Smooth muscle cell of the brain vasculature (primary cell): ENCODE measurements around the gene PARD3B.

Source experiments
- DNase-seq: peaks from one replicate; pipeline ENCODE4 v3.0.0-alpha.2; 2012; ENCODE audit warnings: low read depth, low spot score

Gene PARD3B

GRCh38 chr2:205496370-205496769 is 951.1 kb downstream of the PARD3B start:
- no peak for DNase-seq

- no peak for DNase-seq
Observed at GRCh38 chr2:205496772-205497171, 951.5 kb downstream of the PARD3B start.

DNA sequence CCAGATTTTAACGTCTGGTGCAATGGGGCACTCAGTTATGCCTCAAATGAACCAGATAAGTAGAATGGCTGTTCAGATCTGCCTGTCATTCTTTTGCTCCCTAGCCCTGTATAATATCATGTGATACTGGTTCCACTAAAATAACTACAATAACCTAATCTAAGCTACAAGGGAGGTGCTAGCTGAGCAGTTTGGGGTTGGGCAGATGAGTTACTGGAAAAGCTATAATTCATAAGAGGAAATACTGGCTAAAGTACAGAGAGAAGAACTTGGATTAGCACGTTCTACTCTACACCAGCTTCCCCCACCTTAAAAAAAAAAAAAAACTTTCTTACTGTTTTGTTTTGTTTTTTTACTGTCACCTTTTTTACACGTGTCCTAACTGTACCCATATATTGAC is 953.7 kb downstream of the PARD3B start:
- no peak for DNase-seq

GRCh38 chr2:205500065-205500464 is 954.8 kb downstream of the PARD3B start:
- DNase-seq: no peak

DNA sequence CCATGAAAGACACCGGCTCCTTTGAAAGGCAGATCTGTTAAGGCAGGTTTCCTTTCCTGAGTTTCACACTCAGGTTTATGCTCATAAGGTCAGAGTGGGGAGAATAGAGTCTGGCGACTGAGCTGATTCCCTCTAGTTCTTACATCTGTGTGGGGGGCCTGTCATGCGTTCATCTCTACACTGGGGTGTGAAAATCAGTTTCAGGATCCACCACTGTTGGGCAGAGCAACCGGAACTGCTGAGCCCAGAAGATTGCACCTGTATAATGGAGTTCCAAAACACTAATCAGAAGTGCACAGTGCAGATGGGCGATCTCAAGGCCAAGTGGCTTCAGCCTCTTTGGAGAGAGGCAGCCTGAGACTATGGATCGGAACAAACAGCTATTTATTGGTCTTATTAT is 955.7 kb downstream of the PARD3B start:
- DNase-seq: no peak

DNA sequence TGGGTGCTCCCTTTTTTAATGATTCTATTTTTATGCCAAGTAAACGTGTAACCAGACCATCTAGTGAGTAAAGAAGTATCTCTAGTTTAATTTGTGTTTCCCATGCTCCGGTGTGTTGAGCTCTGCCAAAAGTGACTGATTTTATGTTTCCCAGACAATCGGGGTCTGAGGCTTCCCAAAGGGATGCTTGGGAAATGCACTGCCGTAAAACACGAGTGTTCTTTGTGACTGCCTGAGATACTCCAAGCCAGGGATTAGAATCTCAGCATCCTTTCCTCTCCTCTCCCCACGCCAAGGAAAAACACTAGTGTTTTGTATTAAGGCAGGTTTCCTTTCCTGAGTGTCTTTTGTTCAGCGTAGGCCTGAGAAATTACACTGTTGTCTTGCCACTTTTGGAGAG is 956.6 kb downstream of the PARD3B start:
- DNase-seq: no peak

DNA sequence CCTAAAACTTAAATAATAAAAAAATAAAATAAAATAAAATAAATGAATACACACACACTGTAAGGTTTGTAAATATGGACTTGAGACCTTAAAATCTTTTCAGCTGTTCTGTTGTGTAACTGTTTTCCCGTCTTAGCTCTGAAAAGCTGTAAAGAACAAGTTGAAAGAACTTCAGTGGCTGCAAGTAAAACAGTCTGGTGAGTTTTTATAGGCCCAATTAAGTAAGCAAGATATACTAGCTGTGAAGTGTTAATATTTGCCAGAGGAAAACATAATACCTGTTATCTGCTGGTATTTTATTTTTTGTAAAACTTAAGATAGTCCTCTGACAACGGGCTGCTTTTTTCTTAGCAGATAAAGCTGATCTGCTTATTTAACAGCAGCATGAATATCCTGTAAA is 960.1 kb downstream of the PARD3B start:
- DNase-seq: no peak

DNA sequence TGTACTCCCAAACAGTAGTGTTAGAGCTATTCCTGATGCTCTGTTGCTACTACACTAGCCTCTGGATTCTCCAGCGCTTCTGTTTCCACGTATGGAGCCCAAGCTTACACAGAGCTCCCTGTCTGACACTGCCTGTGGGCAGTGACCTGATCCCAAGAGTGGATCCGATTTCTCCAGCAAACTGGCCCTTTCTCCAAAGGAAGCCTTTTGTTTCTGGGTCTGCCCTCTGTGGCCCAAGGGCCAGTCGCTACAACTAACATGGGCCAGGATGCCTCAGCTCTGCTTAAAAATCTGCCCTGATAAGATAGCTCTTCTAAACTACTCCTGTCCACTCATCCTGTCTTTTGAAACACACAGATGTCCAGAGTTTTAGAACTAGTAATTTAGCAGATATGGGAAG is 964.4 kb downstream of the PARD3B start:
- no peak for DNase-seq

- DNase-seq: no peak
Observed at GRCh38 chr2:205510345-205510744, 965.1 kb downstream of the PARD3B start.

- no peak for DNase-seq
Observed at GRCh38 chr2:205511221-205511620, 965.9 kb downstream of the PARD3B start.

DNA sequence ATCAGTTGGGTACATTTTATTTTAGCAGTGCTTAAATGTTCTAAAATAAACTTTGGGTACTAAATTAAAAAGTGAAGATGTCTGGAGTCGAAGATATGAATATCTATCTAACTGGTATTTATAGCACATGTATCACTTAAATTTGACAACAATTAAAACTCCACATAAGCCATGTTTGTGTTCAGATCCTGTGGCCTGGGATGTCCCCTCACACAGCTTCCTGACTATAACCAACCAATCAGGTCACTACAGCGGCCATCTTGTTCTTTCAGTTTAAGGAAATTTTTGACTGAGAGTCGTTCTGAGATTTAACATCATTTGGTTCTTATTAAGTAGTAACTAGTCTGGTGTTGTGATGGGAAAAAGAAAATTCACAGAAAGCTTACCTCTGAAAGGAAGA is 966.4 kb downstream of the PARD3B start:
- no peak for DNase-seq

DNA sequence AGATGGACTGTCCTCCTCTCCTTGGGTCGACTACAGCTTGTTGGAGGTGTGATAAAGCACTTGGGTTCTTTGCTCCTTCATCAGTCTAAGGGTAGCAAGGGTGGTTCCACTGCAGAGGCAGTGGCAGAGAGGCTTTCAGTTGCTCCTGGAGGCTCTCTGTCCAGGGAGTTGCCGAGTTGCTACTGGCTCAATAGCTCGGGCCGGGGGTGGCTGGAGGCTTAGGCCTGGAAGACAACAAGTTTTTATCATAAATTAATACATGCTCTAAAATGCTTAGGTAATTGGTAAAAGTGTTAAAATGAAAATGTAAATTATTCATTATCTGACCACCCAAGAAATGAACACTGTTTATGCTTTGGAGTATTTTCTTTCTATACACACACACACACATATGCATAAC is 975.0 kb downstream of the PARD3B start:
- no peak for DNase-seq

DNA sequence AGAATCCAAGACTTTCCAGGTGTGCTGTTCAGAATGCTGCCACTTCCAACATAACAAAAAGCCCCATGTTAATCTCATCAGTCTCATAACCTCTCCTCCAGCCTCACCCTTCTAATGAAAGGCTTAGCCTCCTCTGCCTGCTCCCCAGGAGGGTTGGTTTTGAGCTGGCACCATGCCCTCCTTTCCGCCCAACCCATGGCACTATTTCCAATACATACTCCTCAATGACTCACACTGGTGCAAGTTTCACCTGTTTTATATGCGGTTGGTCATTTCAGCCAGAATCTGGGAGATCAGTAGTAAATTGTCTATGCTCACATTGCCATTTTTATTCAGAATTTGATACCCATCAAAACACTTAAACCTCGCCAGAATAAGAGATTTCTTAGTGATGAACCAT is 979.4 kb downstream of the PARD3B start:
- no peak for DNase-seq

GRCh38 chr2:205527801-205528200 is 982.5 kb downstream of the PARD3B start:
- DNase-seq: no peak

GRCh38 chr2:205531072-205531471 is 985.8 kb downstream of the PARD3B start:
- DNase-seq: no peak

- no peak for DNase-seq
Observed at GRCh38 chr2:205531489-205532148, 986.3 kb downstream of the PARD3B start.

GRCh38 chr2:205535001-205535400 is 989.7 kb downstream of the PARD3B start:
- DNase-seq: no peak

DNA sequence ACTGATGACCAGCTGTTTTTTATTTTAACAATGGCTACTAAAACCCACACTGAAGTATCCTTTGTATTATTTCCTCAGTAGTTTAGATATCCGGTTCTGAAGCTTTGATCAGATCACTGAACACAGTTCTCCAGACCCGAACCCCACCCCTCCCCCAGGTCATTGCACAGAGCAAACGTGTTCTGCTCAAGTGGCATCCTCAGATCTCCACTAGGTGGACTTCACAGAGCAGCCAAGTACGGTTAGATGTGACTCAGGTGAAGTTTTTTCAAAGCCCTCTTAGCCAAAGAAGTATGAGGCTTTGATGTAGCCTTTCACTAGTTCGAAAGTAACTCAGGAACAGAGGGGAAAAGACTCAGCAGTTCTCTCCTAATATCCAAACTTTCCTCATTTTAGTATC is 994.3 kb downstream of the PARD3B start:
- DNase-seq: no peak

DNA sequence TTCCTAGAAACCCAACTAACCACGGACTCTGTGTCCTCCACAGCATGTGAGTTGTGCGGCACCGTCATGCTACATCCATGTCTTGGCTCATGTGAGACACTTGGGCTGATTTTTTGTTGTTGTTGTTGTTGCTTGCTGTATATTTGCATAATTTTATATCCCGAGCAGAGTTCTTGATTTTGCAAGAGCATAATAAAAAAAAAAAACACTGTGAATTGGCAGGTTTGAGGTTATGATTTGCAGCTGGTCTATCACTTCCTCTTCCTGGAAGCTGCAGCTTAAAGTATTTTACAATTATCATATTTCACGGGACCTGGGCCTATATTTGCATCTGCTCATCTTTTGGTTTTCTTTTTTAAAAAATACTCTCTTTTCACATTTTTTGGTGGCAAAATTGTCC is 994.8 kb downstream of the PARD3B start:
- DNase-seq: no peak

DNA sequence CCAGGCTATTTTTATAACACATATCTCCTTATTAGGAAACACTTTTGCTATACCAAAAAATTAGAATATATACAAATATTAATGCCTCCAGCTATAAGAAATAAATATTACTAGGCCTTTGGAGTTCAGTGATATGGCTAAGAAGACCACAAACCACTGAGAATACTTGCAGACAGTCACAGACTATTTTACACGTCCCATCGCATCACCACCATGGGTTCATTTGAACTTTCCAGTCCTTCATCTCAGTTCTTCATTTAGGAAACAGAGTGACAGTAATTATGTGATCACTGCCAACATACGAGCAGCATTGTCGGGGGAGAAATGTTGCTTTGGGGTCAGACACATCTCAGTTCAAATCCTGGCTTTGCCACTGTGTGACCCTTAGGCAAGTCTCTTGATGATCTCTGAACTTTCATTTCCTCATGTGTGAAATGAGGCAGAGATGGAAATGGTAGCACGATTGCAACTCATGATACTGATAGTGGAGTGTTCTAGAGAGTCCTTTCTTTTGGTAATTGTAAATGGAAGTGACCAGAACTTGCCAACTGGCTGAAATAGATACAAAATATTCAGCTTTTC is 998.1 kb downstream of the PARD3B start:
- no peak for DNase-seq

DNA sequence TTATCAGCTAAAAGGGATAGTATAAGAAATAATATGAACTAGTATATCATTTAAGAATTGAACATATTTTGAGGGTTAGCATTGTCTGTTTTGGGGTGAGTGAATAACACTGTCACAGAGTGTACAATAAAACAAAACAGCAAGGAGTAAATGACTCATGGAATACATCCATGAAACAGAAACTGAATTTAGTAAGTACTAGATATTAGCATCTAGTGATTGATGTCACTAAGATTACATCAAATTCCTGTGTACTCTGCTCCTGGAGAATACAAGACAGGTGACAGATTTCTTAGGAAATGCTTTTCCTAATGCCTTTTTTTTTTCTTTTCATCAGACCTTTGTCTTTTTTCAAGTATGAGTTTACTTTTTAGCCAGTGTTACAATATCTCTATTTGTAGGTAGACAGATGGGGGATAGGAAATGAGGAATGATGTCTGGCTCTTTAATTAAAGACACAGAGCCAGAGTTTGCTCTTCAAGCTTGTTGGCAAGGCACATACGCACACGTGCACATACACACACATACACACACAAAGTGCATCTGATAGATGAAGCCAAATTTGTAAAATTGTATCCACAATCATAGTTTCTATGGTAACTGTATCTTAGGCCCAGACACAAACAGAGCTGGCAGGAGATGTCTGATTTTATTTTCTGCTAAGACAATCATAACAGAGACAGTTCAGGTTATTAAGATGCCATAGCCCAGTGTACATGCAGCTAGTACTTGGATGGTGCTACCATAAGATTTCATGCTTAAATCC is 998.8 kb downstream of the PARD3B start:
- no peak for DNase-seq

DNA sequence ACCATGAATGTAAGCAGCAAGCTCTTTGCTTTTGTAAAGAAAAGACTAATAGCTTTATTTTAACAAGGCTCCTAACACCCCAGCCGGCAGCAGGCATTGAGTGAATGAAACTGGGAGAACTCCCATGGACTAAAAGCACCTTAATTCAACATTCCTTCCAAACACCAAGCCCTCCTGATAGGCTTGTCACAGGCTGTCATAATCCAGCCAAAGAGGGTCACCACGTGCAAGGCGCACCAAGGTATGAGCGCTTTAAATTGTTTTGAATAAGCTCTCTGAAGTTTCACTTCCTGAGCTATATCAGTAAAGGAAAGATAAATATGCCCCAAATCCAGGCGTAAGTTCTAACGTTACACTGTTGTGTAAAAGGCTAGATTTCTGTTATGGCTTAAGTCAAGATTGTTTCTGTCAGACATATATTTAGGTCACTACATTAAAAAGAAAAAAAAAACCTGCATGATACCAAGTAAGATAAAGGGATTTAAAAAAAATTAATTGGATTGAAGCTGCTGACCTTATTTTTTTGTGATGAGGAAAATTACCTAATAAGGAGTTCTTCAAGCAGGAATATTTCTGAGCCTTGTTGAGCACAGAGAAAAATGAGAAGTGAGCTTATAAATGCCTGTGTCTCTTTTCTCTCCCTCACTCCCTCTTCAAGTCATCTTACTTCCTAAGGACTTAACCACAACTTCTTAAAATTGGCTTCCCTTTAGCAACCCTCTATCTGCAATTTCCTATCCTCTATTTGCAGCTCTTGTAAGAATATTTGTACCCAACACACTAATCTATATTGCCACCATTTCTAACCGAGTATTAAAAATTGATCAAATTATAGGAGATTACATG is 1000.9 kb downstream of the PARD3B start:
- DNase-seq: no peak
